GM10847 (cell line): ENCODE data around the gene DIS3L2.

Experiments used
- POLR2A ChIP-seq: IDR thresholded peaks from 2 replicates; pipeline ENCODE4 v1.6.1; 2011; ENCODE audit not compliant: insufficient read length; ENCODE audit errors: extremely low read depth

The DIS3L2 gene

DNA sequence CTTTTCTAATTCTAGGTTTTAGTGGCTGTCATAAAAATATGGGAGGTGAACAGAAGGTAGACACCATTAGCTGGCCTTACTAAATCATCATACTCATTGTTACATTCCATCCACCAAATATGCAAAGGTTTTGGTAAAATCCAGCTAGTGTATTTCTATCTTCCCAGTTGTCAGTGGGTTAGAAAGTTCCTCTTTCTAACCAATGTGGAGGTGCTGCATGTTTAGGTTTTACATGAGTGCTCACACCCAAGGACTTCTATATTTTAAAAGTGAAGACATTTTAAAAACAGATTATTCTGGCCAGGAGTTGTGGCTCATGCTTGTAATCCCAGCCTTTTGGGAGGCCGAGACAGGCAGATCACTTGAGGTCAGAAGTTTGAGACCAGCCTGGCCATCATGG lies 423.0 kb downstream of the DIS3L2 start:
- no peak for TF ChIP-seq POLR2A

GRCh38 chr2:232385660-232386489 lies 424.4 kb downstream of the DIS3L2 start:
- no peak for TF ChIP-seq POLR2A

DNA sequence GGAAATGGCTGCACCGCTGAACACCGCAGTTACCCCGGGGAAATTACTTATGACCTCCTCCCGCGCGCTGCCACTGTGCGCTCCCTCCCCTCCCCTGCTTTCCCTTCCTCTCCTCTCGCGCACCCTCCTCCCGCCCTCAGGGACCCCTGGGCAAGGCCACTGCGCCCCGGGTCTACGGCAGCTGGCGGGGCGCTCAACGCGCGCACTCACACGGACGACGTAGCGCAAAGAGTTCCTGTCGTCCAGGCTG lies 424.9 kb downstream of the DIS3L2 start:
- TF ChIP-seq POLR2A: no peak
